HCT116 (cell line): ENCODE measurements around the gene SLC38A2. TPM values are rescaled to one million over a fixed set of nuclear protein-coding genes. Genes with fewer than 3 reads are reported as not detected.

Source experiments
- ATAC-seq: fragments of 200-7000 bp; cut with Tn5 transposase; 2 replicates; pipeline ENCODE4 v1.9.1; 2020; ENCODE audit warnings: mild to moderate bottlenecking, moderate library complexity
- BruUV-seq: library from RNA; stranded (reverse); fragments of 400-500 nt; replicated peaks from 2 replicates; lab custom pipeline; 2021; lab: Mats Ljungman, UMichigan
- CTCF ChIA-PET: fragments of 300-600 bp; sonication (Branson Sonifier 250); formaldehyde crosslinking; loops from one replicate; lab custom pipeline; 2021; ENCODE audit warnings: antibody characterized with exemption; lab: Charles Lee
- POLR2A ChIA-PET: fragments of 300-600, 350-600 bp; sonication (Branson Sonifier 250); formaldehyde crosslinking; loops from one replicate; lab custom pipeline; 2021; ENCODE audit warnings: antibody characterized with exemption; lab: Charles Lee
- RAD21 ChIA-PET, 2 experiments: fragments of 300-600 bp; sonication (Branson Sonifier 250); formaldehyde crosslinking; loops; one replicate each; lab custom pipeline; 2023; ENCODE audit warnings: low total read pairs in 2 of 2; ENCODE audit not compliant: uncharacterized antibody in 2 of 2, unreplicated experiment in 2 of 2, low non-redundant PET in 1 of 2; lab: Charles Lee
- DNase-seq: peaks from one replicate; pipeline ENCODE4 v3.0.0-alpha.2; 2010; ENCODE audit warnings: low read depth, low spot score
- H2AFZ ChIP-seq: fragments of 200-600 bp; shearing (Covaris generic), sonication (generic); 2 replicates; pipeline ENCODE4 v1.6.1; 2017; ENCODE audit warnings: low read depth, mixed run types, mixed read lengths, antibody characterized with exemption, low read length; ENCODE audit not compliant: poor library complexity, severe bottlenecking
- H3K27ac ChIP-seq: 2 replicates; pipeline ENCODE4 v1.5.1; 2012; ENCODE audit warnings: low read depth, low read length
- H3K27me3 ChIP-seq: fragments of 200-600 bp; sonication (generic); 2 replicates; pipeline ENCODE4 v1.6.1; 2016; ENCODE audit warnings: mixed run types, low read length, mixed read lengths; ENCODE audit not compliant: insufficient read depth
- H3K36me3 ChIP-seq, 2 experiments: fragments of 200-500 bp in 1 of 2; fragments of 200-600 bp in 1 of 2; sonication (Bioruptor generic) in 1 of 2; sonication (generic) in 1 of 2; 2 replicates each; pipeline versions ENCODE4 v1.5.1 to v1.6.1; 2014 to 2016; ENCODE audit warnings: low read length in 2 of 2, inconsistent platforms in 1 of 2, mixed read lengths in 1 of 2, mixed run types in 1 of 2; ENCODE audit not compliant: insufficient read depth in 2 of 2, control insufficient read depth in 1 of 2
- H3K4me1 ChIP-seq, 2 experiments: fragments of 200-600 bp in 1 of 2; sonication (generic) in 1 of 2; 2 replicates each; pipeline versions ENCODE4 v1.5.1 to v1.6.1; 2012 to 2017; ENCODE audit warnings: low read length in 2 of 2, inconsistent platforms in 1 of 2, mild to moderate bottlenecking in 1 of 2, mixed read lengths in 1 of 2, mixed run types in 1 of 2, moderate library complexity in 1 of 2; ENCODE audit not compliant: insufficient read depth in 2 of 2, control insufficient read depth in 1 of 2
- H3K4me2 ChIP-seq: fragments of 200-600 bp; sonication (generic); 2 replicates; pipeline ENCODE4 v1.6.1; 2017; ENCODE audit warnings: mixed run types, low read length, mixed read lengths
- H3K4me3 ChIP-seq, 2 experiments: fragments of 200-600 bp in 1 of 2; sonication (generic) in 1 of 2; replicated peaks in 1 of 2; 2 replicates each; pipeline ENCODE4 v1.5.1; 2011 to 2016; ENCODE audit warnings: low read length in 2 of 2, control low read depth in 1 of 2, low read depth in 1 of 2, mild to moderate bottlenecking in 1 of 2, mixed read lengths in 1 of 2, mixed run types in 1 of 2
- H3K79me2 ChIP-seq: fragments of 200-600 bp; sonication (generic); 2 replicates; pipeline ENCODE4 v1.6.1; 2017; ENCODE audit warnings: mild to moderate bottlenecking, mixed run types, low read length, moderate library complexity, mixed read lengths; ENCODE audit not compliant: insufficient read depth
- H3K9ac ChIP-seq: fragments of 200-600 bp; sonication (generic); 2 replicates; pipeline ENCODE4 v1.6.1; 2016; ENCODE audit warnings: low read length, mixed read lengths
- H3K9me2 ChIP-seq: fragments of 200-600 bp; sonication (generic), shearing (Covaris generic); 2 replicates; pipeline ENCODE4 v1.6.1; 2017; ENCODE audit warnings: mixed run types, mild to moderate bottlenecking, moderate library complexity; ENCODE audit not compliant: insufficient read depth
- H3K9me3 ChIP-seq, 2 experiments: fragments of 200-500 bp in 1 of 2; fragments of 200-600 bp in 1 of 2; sonication (Bioruptor generic) in 1 of 2; sonication (generic) in 1 of 2; 2 replicates each; pipeline ENCODE4 v1.6.1; 2014 to 2017; ENCODE audit warnings: low read length in 2 of 2, mixed read lengths in 2 of 2, inconsistent platforms in 1 of 2, low read depth in 1 of 2, mild to moderate bottlenecking in 1 of 2, mixed run types in 1 of 2, moderate library complexity in 1 of 2; ENCODE audit not compliant: control insufficient read depth in 1 of 2, insufficient read depth in 1 of 2
- H4K20me1 ChIP-seq: fragments of 200-600 bp; sonication (generic), shearing (Covaris generic); 2 replicates; pipeline ENCODE4 v1.6.1; 2017; ENCODE audit warnings: mixed run types, mild to moderate bottlenecking, moderate library complexity; ENCODE audit not compliant: insufficient read depth
- CBX3 ChIP-seq: IDR thresholded peaks from 2 replicates; pipeline ENCODE4 v1.6.1; 2012; ENCODE audit warnings: low read depth
- JUND ChIP-seq: IDR thresholded peaks from 2 replicates; pipeline ENCODE4 v1.6.1; 2012
- POLR2AphosphoS5 ChIP-seq: IDR thresholded peaks from 2 replicates; pipeline ENCODE4 v1.6.1; 2011; ENCODE audit warnings: mild to moderate bottlenecking, low read depth, low read length, moderate library complexity
- YY1 ChIP-seq: IDR thresholded peaks from 2 replicates; pipeline ENCODE4 v1.6.1; 2011; ENCODE audit warnings: low read length, low read depth, moderate library complexity, mild to moderate bottlenecking; ENCODE audit not compliant: insufficient replicate concordance; ENCODE audit errors: extremely low read depth
- ZFX ChIP-seq: fragments of 450-650 bp; IDR thresholded peaks from 2 replicates; pipeline ENCODE4 v1.6.1; 2017
- intact Hi-C: fragments of 100-400 bp; cut with micrococcal nuclease; formaldehyde crosslinking; loops from 2 replicates; pipeline ENCODE4 v1.10.0; 2022
- total RNA-seq: library from RNA; stranded (reverse); gene quantifications from one replicate; pipeline ENCODE4 v1.2.1, GENCODE V29; 2021; ENCODE audit not compliant: unreplicated experiment
- TF ChIP-seq, protein P1 (sequence below): IDR thresholded peaks from 2 replicates; pipeline ENCODE4 v1.6.1; 2011; ENCODE audit warnings: mild to moderate bottlenecking, low read length, moderate library complexity; ENCODE audit not compliant: insufficient replicate concordance; ENCODE audit errors: extremely low read depth

SLC38A2 gene
- total RNA-seq, 1 experiment from 2014 or later: 1,049 TPM

DNA sequence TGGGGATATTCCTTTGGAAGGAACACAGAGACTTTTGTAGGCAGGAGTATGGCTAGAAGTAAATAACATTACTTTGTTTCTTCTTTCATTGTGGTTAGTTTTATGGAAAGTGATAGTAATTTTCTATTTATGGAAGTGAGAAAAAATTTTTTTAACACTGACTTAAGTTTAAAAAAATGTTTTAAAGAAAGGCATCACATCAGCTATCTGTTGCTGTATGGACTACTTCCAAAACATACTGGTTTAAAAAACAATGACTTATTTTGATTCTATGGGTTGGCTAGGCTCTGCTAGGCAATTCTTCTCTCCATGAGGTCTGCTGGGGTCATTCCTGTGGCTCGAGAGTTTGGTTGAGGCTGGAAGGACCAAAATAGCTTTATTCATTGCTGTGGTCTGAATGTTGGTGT lies 31.7 kb upstream of the SLC38A2 start:
- POLR2A ChIA-PET: interaction anchor here (0.6 kb wide), 1 partner anchor 11 kb away, joined by 3 read pairs; no protein-coding TSS in a partner anchor
- Histone ChIP-seq H3K9ac (no peak overlapping the region), H3K4me2 (no peak overlapping the region), H2AFZ (no peak overlapping the region), H3K4me1 (peaks cover 13 to 17% of the 10 kb centered on the region in 2 experiments), H3K79me2 (no peaks in the 10 kb centered on the region), H3K36me3 (no peaks in the 10 kb centered on the region), H3K4me3 (no peak overlapping the region), H3K9me3 (no peaks in the 10 kb centered on the region), H3K9me2 (no peaks in the 10 kb centered on the region), H3K27me3 (no peaks in the 10 kb centered on the region), H4K20me1 (no peaks in the 10 kb centered on the region), H3K27ac (no peak overlapping the region)
- TF ChIP-seq CBX3 (no peak), POLR2AphosphoS5 (no peak), JUND (no peak)
- ATAC-seq (no peak), DNase-seq (no peak)
- intact Hi-C loops: no loop called here
- RAD21 ChIA-PET: no interaction called here
- BruUV-seq: no TSS peak
- CTCF ChIA-PET: no interaction called here

DNA sequence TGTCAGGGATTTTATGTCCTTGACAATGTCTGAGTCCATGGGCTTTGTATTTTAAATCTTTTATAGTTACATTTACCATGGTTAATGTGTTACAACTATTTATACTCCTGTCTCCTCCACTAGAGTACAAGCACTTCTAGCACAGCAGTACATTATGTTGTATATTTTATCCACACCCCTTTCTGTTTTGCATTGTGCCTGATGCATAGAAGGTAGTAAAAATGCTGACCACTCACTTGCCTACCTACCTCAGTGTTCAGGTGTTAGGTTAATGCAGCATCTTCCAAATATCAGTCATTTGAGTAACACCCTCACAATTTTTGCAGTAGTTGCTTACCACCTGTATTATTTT lies 31.1 kb upstream of the SLC38A2 start:
- Histone ChIP-seq H2AFZ (no peak overlapping the region), H3K36me3 (no peaks in the 10 kb centered on the region), H3K9me3 (no peaks in the 10 kb centered on the region), H3K9me2 (no peaks in the 10 kb centered on the region), H3K79me2 (no peaks in the 10 kb centered on the region), H3K27ac (no peak overlapping the region), H3K4me3 (no peak overlapping the region), H3K4me1 (peaks cover 13 to 17% of the 10 kb centered on the region in 2 experiments), H4K20me1 (no peaks in the 10 kb centered on the region), H3K4me2 (no peak overlapping the region), H3K27me3 (no peaks in the 10 kb centered on the region), H3K9ac (no peak overlapping the region)
- DNase-seq (no peak), ATAC-seq (no peak)
- CTCF ChIA-PET: no interaction called here
- BruUV-seq: no TSS peak
- POLR2A ChIA-PET: no interaction called here
- RAD21 ChIA-PET: no interaction called here
- TF ChIP-seq YY1 (no peak), ZFX (no peak), CBX3 (no peak)
- TF ChIP-seq, protein P1, sequence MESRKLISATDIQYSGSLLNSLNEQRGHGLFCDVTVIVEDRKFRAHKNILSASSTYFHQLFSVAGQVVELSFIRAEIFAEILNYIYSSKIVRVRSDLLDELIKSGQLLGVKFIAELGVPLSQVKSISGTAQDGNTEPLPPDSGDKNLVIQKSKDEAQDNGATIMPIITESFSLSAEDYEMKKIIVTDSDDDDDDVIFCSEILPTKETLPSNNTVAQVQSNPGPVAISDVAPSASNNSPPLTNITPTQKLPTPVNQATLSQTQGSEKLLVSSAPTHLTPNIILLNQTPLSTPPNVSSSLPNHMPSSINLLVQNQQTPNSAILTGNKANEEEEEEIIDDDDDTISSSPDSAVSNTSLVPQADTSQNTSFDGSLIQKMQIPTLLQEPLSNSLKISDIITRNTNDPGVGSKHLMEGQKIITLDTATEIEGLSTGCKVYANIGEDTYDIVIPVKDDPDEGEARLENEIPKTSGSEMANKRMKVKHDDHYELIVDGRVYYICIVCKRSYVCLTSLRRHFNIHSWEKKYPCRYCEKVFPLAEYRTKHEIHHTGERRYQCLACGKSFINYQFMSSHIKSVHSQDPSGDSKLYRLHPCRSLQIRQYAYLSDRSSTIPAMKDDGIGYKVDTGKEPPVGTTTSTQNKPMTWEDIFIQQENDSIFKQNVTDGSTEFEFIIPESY: no peak
- intact Hi-C loops: no loop called here
